GM12874 (cell line): Measurements from ENCODE around the gene FSIP1.

ENCODE experiments used
- CTCF ChIP-seq: IDR thresholded peaks from 2 replicates; pipeline ENCODE4 v1.5.1; 2011; ENCODE audit warnings: low read depth, mild to moderate bottlenecking, control low read depth, low read length, moderate library complexity; ENCODE audit not compliant: insufficient read depth

The FSIP1 gene

DNA sequence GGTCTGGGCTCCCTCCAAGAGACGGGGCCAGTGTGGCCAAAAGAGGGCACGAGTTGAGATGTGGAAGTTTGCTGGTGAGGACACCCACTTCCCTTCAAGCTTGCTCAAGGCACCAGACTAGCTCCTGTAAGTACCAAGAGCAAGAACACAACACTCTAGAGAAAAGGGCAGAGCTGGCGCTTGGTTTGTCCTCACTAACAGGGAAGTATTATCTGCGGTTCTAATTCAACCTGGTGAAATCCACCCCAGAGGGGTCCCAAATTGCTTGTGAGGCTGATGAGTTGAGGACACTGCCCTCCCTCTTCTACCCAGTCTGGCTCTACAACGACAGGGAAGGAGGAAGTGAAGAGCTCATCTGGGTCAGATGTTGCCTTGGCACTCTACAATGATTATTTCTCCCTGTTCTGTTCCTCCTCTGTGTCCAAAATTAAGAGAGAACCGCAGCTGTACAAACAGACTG lies 16.9 kb upstream of the FSIP1 start:
- no peak for TF ChIP-seq CTCF

DNA sequence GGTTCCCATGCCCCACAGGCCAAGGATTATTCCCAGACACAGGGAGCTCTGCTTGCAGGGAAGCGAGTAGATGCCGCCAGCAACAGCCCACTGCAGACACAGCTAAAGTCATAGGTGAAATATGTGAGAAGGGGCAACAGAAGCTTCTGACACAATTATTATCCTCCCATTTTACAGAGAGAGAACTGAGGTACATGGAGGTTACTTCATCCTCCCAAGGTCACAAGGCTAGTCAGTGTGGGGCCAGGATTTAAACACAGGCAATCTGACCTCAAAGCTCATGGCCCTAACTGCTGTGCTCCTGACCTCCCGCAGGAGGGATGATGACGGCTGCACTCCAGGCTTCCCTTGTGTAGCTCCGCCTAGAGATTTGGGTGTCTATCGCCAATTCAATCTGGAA lies 15.7 kb upstream of the FSIP1 start:
- no peak for TF ChIP-seq CTCF

DNA sequence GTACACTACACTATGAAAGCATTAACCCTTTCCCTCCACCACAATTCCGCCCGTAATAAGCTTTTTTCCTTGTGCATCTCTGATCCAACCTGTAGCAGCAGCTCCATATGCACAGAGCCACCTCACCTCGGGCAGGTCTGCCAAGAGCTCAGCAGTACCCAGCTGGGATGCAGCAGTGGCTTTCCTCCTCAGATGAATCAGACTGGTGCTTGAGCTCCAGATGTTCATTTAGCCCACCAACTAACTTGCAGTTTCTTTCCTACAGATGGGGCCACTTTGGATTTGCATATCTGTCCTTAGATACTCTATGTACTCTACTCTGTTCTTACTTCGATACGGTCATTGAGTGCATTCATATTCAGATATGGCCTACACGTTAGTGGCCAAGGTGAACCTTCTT lies 14.8 kb upstream of the FSIP1 start:
- no peak for TF ChIP-seq CTCF

DNA sequence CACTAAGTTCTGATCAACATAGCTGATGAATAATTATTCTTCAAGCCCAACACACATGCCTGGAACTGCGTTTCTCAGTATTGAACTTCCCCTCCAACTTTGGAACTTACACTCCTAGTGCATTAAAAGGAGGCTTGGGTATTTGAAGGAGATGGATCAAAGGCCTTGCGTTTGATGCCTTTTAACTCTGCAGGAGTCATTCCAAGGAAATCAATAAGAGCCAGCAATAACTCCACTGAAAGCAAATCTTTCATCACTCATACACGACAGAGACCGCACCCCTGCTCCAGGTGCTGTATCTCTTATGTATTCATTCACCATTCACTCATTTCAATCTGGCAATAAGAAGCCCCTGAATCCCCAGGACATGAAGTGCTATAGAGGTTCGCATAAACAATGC lies 14.0 kb upstream of the FSIP1 start:
- no peak for TF ChIP-seq CTCF

- TF ChIP-seq CTCF, result no peak
Observed at GRCh38 chr15:39795486-39795885, 12.8 kb upstream of the FSIP1 start.

- no peak for TF ChIP-seq CTCF
Observed at GRCh38 chr15:39794954-39795353, 12.3 kb upstream of the FSIP1 start.

DNA sequence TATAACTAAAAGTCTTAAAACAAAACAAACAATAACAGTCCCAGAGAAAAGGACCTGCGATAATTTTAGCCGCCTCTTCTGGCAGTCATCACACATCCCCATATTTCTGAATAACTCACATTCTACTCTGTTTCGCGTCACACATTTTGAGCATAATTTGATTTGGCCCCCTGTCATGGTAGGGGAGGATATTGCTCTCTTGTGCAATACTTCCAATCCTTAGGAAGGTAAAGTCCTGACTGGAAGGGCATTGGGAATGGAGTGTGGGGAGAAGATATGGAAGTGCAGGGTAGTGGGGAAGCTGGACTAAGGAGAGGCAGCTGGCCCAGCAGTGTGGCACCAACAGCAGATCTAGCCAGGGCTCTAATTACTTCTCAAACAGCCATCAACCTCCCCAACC lies 11.3 kb upstream of the FSIP1 start:
- no peak for TF ChIP-seq CTCF
